Epithelial cell of proximal tubule (primary cell): ENCODE data around the gene RASSF4. TPM values are rescaled to one million over a fixed set of nuclear protein-coding genes. Genes with fewer than 3 reads are reported as not detected.

ENCODE experiments used
- DNase-seq: peaks from one replicate; pipeline ENCODE4 v3.0.0-alpha.2; 2011; ENCODE audit warnings: low read depth
- H3K4me3 ChIP-seq: 2 replicates; pipeline ENCODE4 v1.5.1; 2011; ENCODE audit warnings: low read depth, mild to moderate bottlenecking, low read length
- total RNA-seq: library from RNA; depleted of rRNA; stranded (reverse); fragments of >200 nt; gene quantifications from 2 replicates; pipeline ENCODE4 v1.2.3, GENCODE V29; 2015
- TF ChIP-seq, protein P1 (sequence below): conservative IDR thresholded peaks from 2 replicates; pipeline ENCODE4 v1.5.1; 2012; ENCODE audit warnings: low read depth, mild to moderate bottlenecking, low read length

RASSF4 gene
- total RNA-seq, 1 donor from 2014 or later, result 23.1 TPM

DNA sequence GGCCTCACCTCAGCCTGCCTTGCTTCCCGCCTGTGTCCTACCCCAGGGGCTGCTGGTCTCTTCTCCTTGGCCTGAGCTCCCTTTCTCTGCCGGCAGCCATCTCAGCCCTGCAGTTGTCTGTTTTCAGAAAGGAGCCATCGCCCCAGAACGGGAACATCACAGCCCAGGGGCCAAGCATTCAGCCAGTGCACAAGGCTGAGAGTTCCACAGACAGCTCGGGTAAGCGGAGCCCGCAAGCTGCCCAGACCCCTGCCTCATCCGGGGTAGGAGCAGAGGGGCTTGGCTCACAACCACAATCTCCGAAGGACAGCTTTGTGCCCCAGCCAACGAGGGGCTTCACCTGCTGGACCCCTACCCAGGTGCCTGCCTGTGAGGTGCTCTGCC, 24.3 kb downstream of the RASSF4 start:
- TF ChIP-seq, protein P1, sequence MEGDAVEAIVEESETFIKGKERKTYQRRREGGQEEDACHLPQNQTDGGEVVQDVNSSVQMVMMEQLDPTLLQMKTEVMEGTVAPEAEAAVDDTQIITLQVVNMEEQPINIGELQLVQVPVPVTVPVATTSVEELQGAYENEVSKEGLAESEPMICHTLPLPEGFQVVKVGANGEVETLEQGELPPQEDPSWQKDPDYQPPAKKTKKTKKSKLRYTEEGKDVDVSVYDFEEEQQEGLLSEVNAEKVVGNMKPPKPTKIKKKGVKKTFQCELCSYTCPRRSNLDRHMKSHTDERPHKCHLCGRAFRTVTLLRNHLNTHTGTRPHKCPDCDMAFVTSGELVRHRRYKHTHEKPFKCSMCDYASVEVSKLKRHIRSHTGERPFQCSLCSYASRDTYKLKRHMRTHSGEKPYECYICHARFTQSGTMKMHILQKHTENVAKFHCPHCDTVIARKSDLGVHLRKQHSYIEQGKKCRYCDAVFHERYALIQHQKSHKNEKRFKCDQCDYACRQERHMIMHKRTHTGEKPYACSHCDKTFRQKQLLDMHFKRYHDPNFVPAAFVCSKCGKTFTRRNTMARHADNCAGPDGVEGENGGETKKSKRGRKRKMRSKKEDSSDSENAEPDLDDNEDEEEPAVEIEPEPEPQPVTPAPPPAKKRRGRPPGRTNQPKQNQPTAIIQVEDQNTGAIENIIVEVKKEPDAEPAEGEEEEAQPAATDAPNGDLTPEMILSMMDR, result no peak
- no peak for DNase-seq

DNA sequence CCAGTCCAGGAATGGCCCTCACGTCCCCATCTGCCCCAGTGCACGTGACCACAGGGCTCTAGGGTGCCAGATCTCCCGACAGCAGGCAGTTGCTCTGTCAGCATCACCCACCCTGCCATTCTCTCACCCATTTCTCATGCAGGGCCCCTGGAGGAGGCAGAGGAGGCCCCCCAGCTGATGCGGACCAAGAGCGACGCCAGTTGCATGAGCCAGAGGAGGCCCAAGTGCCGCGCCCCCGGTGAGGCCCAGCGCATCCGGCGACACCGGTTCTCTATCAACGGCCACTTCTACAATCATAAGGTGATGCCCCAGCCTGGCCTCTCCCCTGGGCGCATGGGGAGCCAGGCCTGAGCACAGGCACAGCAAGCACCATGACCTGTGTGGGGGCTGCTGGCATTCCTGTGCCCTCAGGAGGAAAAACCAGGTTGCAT, 25.1 kb downstream of the RASSF4 start:
- DNase-seq, result no peak
- H3K4me3 ChIP-seq, result no peak overlapping the region
- TF ChIP-seq, protein P1, result no peak

More for the DNA sequence above, 24.3 kb downstream of the RASSF4 start:
- no peak overlapping the region for H3K4me3 ChIP-seq

DNA sequence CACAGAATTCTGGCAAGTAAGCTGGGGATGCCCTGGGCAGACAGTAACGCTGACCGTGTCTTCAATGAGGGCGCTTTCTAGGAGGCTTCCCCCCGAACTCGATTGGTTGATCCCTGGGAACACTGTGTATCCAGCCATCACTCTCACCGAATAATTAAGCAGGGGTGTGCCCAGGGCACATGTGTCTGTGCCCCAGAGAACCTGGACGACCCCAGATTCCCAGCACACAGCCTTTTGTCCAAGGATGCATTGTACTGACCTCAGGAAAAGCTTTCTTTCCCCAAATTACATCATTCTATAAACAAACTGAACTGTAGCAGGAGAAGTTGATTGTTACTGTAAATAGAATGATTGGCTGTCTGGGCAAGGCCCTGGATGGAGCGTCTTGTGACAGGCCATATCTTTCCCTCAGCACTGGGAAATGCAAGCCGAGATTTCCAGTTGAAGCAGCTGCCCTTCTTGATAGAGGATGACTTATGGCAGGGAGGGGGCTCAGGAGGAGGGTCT, 25.6 kb downstream of the RASSF4 start:
- H3K4me3 ChIP-seq, result no peak overlapping the region
- DNase-seq, result no peak
- TF ChIP-seq, protein P1, result no peak

DNA sequence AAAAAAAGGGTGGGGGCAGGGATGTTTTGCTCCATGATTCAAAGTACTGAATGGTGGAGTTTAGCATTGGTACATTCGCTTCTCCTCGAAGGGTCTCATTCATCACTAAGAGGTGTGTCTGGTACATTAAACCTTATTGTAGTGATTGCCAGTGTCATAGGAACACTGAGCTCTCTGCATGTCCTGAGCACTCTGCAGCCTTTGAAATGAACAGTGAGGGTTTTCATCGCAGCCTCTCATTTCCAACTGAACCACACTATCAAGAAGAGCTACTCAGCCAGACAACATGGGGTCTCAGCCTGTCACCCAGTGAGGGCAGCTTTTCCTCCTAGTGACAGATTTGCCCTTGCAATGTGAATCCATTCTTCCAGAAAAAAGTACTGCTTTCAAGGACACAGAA, 26.6 kb downstream of the RASSF4 start:
- no peak for DNase-seq

GRCh38 chr10:44986670-44987069, 27.1 kb downstream of the RASSF4 start:
- TF ChIP-seq, protein P1, result no peak
- no peak overlapping the region for H3K4me3 ChIP-seq

More for the DNA sequence above, 26.6 kb downstream of the RASSF4 start:
- TF ChIP-seq, protein P1, result no peak
- no peak overlapping the region for H3K4me3 ChIP-seq

GRCh38 chr10:44988957-44989585, 29.5 kb downstream of the RASSF4 start:
- TF ChIP-seq, protein P1, result no peak
- no peak overlapping the region for H3K4me3 ChIP-seq
- DNase-seq, result no peak

More at GRCh38 chr10:44986670-44987069, 27.1 kb downstream of the RASSF4 start:
- no peak for DNase-seq
